Vagina (tissue), 2 donors: ENCODE measurements around the gene SMOC2. TPM values are rescaled to one million over a fixed set of nuclear protein-coding genes. Genes with fewer than 3 reads are reported as not detected.

ENCODE experiments used
- DNase-seq, 2 donors: peaks; one replicate each; pipeline ENCODE4 v3.0.0-alpha.2; 2017; ENCODE audit errors: extremely low spot score in 2 of 2
- H3K27ac ChIP-seq: fragments of 200-600 bp; sonication (generic); one replicate; pipeline ENCODE4 v1.5.1; 2019
- H3K27me3 ChIP-seq: fragments of 200-600 bp; sonication (generic); one replicate; pipeline ENCODE4 v1.5.1; 2019
- H3K36me3 ChIP-seq, 2 donors: fragments of 200-600 bp; sonication (generic); one replicate each; pipeline ENCODE4 v1.5.1; 2017 to 2019
- H3K4me1 ChIP-seq: fragments of 200-600 bp; sonication (generic); one replicate; pipeline ENCODE4 v1.5.1; 2019
- H3K4me3 ChIP-seq, 2 donors: fragments of 200-600 bp; sonication (generic); 1 replicate in 1 of 2; 2 replicates in 1 of 2; pipeline ENCODE4 v1.5.1; 2016 to 2019
- H3K9me3 ChIP-seq: fragments of 200-600 bp; sonication (generic); one replicate; pipeline ENCODE4 v1.5.1; 2019
- CTCF ChIP-seq, 3 experiments: fragments of 450-650 bp in 2 of 3; fragments of 200-600 bp in 1 of 3; sonication (generic) in 1 of 3; IDR thresholded peaks; one replicate each; pipeline ENCODE4 v1.5.1; 2017 to 2019; ENCODE audit warnings: antibody characterized with exemption in 3 of 3, mild to moderate bottlenecking in 2 of 3, moderate library complexity in 2 of 3
- POLR2A ChIP-seq, 2 donors: fragments of 450-650 bp; IDR thresholded peaks; one replicate each; pipeline ENCODE4 v1.6.1; 2017; ENCODE audit warnings: antibody characterized with exemption in 2 of 2, mild to moderate bottlenecking in 2 of 2, moderate library complexity in 2 of 2
- POLR2AphosphoS5 ChIP-seq, 2 donors: sonication (generic); formaldehyde crosslinking; IDR thresholded peaks; one replicate each; pipeline ENCODE4 v1.9.0; 2017; ENCODE audit warnings: antibody characterized with exemption in 2 of 2, mild to moderate bottlenecking in 2 of 2, low read depth in 1 of 2; ENCODE audit not compliant: insufficient read depth in 1 of 2
- intact Hi-C: fragments of 100-400 bp; cut with DNase I; formaldehyde crosslinking; loops from one replicate; pipeline ENCODE4 v1.15.1; 2023
- total RNA-seq: library from RNA; depleted of rRNA; stranded (reverse); fragments of >200 nt; gene quantifications from one replicate; pipeline ENCODE4 v1.2.3, GENCODE V29; 2016

Gene SMOC2
- total RNA-seq, 1 donor from 2014 or later, result 22.1 TPM

DNA sequence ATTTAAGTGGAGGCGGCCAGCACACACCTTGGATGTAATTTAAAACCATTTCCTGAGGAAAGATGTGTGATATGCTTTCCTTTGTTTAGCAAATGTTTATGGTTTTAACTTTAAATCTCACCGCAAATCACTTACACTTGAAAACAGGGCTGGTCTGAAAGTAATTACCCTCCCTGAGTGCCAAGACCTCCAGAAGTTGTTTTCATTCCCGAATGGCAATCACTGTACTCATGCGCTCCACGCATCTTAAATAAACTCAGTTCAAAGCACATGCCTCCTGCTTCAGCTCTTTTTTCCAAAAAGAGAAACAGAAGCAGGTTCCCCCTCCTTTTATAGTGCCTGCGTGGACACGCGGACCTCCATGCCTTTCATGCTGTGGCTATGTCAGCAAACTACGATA, 224.0 kb downstream of the SMOC2 start:
- Histone ChIP-seq H3K9me3 (no peaks in the 10 kb centered on the region), H3K27me3 (no peaks in the 10 kb centered on the region), H3K4me1 (peaks cover 5% of the 10 kb centered on the region), H3K4me3 (no peak overlapping the region), H3K36me3 (no peaks in the 10 kb centered on the region), H3K27ac (no peak overlapping the region)
- TF ChIP-seq POLR2A (IDR thresholded peaks at IDR 0.05) (no peak), POLR2AphosphoS5 (IDR thresholded peaks at IDR 0.05; ENCODE audit: insufficient read depth in 1 of 2, low read depth in 1 of 2) (no peak), CTCF (IDR thresholded peaks at IDR 0.05) (no peak)
- no peak for DNase-seq
- intact Hi-C loops, result no loop called here

DNA sequence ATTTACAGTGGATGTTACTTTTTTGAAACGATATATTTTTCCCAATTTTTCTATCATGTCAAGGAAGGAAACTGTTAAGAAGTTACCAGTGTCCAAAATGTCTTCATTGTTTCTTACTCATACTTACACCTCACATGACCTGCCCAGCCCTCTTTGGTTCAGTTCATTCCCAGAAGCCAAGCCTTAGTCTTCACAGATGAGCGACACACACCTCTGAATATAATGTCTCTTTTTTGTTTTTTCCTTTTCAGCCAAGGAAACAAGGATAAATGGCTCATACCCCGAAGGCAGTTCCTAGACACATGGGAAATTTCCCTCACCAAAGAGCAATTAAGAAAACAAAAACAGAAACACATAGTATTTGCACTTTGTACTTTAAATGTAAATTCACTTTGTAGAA, 225.2 kb downstream of the SMOC2 start:
- intact Hi-C loops, result no loop called here
- DNase-seq, result no peak
- TF ChIP-seq POLR2A (IDR thresholded peaks at IDR 0.05) (no peak), POLR2AphosphoS5 (IDR thresholded peaks at IDR 0.05; ENCODE audit: insufficient read depth in 1 of 2, low read depth in 1 of 2) (no peak), CTCF (IDR thresholded peaks at IDR 0.05) (no peak)
- Histone ChIP-seq H3K36me3 (no peaks in the 10 kb centered on the region), H3K4me3 (no peak overlapping the region), H3K4me1 (peaks cover 5% of the 10 kb centered on the region), H3K27ac (no peak overlapping the region), H3K27me3 (no peaks in the 10 kb centered on the region), H3K9me3 (no peaks in the 10 kb centered on the region)

DNA sequence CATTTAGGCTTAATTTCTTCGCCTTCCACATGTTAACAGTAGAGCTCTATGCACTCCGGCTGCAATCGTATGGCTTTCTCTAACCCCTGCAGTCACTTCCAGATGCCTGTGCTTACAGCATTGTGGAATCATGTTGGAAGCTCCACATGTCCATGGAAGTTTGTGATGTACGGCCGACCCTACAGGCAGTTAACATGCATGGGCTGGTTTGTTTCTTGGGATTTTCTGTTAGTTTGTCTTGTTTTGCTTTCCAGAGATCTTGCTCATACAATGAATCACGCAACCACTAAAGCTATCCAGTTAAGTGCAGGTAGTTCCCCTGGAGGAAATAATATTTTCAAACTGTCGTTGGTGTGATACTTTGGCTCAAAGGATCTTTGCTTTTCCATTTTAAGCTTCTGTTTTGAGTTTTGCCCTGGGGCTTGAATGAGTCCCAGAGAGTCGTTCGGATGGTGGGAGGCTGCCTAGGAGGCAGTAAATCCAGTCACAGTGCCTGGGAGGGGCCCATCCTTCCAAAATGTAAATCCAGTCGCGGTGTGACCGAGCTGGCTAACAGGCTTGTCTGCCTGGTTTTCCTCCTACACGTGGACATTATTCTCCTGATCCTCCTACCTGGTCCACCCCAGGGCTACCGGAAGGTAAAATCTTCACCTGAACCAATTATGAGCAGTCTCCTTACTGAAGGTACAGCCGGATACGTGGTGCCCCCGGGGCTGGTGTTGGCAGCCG, 225.9 kb downstream of the SMOC2 start:
- Histone ChIP-seq H3K36me3 (no peaks in the 10 kb centered on the region), H3K4me3 (no peak overlapping the region), H3K27me3 (no peaks in the 10 kb centered on the region), H3K9me3 (no peaks in the 10 kb centered on the region), H3K4me1 (peaks cover 5% of the 10 kb centered on the region), H3K27ac (peak overlapping the region; percentile 17)
- intact Hi-C loops, result no loop called here
- DNase-seq, result no peak
- no peak for TF ChIP-seq POLR2A (IDR thresholded peaks at IDR 0.05)
- TF ChIP-seq CTCF (IDR thresholded peaks at IDR 0.05), result no peak
- TF ChIP-seq POLR2AphosphoS5 (IDR thresholded peaks at IDR 0.05; ENCODE audit: insufficient read depth in 1 of 2, low read depth in 1 of 2), result no peak

GRCh38 chr6:168667428-168667805, 226.4 kb downstream of the SMOC2 start:
- no peak overlapping the region for H3K27ac ChIP-seq
- intact Hi-C loops, result no loop called here
- no peak for DNase-seq

More at GRCh38 chr6:168667428-168667805, 226.4 kb downstream of the SMOC2 start:
- peaks cover 5% of the 10 kb centered on the region for H3K4me1 ChIP-seq
- H3K27me3 ChIP-seq, result no peaks in the 10 kb centered on the region
- no peaks in the 10 kb centered on the region for H3K9me3 ChIP-seq
- H3K4me3 ChIP-seq, result no peak overlapping the region
- no peaks in the 10 kb centered on the region for H3K36me3 ChIP-seq
- TF ChIP-seq CTCF (IDR thresholded peaks at IDR 0.05) (no peak), POLR2AphosphoS5 (IDR thresholded peaks at IDR 0.05; ENCODE audit: insufficient read depth in 1 of 2, low read depth in 1 of 2) (no peak), POLR2A (IDR thresholded peaks at IDR 0.05) (no peak)
